Chondrocyte (in vitro differentiated cells): ENCODE data around the gene BTG3. TPM values are rescaled to one million over a fixed set of nuclear protein-coding genes. Genes with fewer than 3 reads are reported as not detected.

ENCODE experiments used
- DNase-seq: peaks from one replicate; pipeline ENCODE4 v3.0.0; 2021; ENCODE audit warnings: mixed read lengths, low spot score
- H3K27ac Mint-ChIP-seq: one replicate; pipeline ENCODE4 v1.8.0; 2021; ENCODE audit warnings: mild to moderate bottlenecking, moderate library complexity, mixed read lengths; ENCODE audit not compliant: unreplicated experiment
- H3K27me3 Mint-ChIP-seq: 2 replicates; pipeline ENCODE4 v1.8.0; 2021; ENCODE audit warnings: low read depth, mixed read lengths
- H3K36me3 Mint-ChIP-seq: 2 replicates; pipeline ENCODE4 v1.8.0; 2021; ENCODE audit warnings: low read depth, mixed read lengths
- H3K4me1 Mint-ChIP-seq: 2 replicates; pipeline ENCODE4 v1.8.0; 2021; ENCODE audit warnings: low read depth, mild to moderate bottlenecking, mixed read lengths
- H3K4me3 Mint-ChIP-seq: one replicate; pipeline ENCODE4 v1.8.0; 2021; ENCODE audit warnings: mild to moderate bottlenecking, moderate library complexity, mixed read lengths; ENCODE audit not compliant: unreplicated experiment
- H3K9me3 Mint-ChIP-seq: 2 replicates; pipeline ENCODE4 v1.8.0; 2021; ENCODE audit warnings: low read depth, mixed read lengths
- total RNA-seq: library from RNA; stranded (reverse); gene quantifications from 3 replicates; pipeline ENCODE4 v1.2.1, GENCODE V29; 2021
- TF ChIP-seq, protein P1 (sequence below): fragments of 200-600 bp; sonication (generic); IDR thresholded peaks from 2 replicates; pipeline ENCODE4 v1.5.0; 2021; ENCODE audit warnings: antibody characterized with exemption, mild to moderate bottlenecking, moderate library complexity

Gene BTG3
- total RNA-seq, 1 donor from 2014 or later, result 22.0 TPM

DNA sequence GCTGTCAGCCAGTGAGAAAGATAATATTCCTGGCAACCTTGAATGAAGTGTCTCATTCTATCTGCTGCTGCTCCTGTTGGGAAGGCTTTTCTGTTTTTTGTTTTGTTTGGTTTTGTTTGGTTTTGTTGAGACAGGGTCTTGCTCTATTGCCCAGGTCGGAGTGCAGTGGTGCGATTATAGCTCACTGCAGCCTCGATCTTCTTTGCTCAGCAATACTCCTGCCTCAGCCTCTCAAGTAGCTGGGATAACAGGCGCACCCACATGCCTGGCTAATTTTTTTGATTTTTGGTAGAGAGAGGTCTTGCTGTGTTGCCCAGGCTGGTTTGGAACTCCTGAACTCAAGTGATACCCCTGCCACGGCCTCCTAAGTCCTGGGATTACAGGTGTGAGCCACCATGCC lies 37.6 kb downstream of the BTG3 start:
- TF ChIP-seq, protein P1, sequence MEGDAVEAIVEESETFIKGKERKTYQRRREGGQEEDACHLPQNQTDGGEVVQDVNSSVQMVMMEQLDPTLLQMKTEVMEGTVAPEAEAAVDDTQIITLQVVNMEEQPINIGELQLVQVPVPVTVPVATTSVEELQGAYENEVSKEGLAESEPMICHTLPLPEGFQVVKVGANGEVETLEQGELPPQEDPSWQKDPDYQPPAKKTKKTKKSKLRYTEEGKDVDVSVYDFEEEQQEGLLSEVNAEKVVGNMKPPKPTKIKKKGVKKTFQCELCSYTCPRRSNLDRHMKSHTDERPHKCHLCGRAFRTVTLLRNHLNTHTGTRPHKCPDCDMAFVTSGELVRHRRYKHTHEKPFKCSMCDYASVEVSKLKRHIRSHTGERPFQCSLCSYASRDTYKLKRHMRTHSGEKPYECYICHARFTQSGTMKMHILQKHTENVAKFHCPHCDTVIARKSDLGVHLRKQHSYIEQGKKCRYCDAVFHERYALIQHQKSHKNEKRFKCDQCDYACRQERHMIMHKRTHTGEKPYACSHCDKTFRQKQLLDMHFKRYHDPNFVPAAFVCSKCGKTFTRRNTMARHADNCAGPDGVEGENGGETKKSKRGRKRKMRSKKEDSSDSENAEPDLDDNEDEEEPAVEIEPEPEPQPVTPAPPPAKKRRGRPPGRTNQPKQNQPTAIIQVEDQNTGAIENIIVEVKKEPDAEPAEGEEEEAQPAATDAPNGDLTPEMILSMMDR, result no peak
- Mint-ChIP-seq H3K27ac (no peak overlapping the region), H3K4me1 (no peaks in the 10 kb centered on the region), H3K4me3 (no peak overlapping the region), H3K27me3 (peaks cover 36% of the 10 kb centered on the region), H3K36me3 (no peaks in the 10 kb centered on the region), H3K9me3 (no peaks in the 10 kb centered on the region)
- no peak for DNase-seq

DNA sequence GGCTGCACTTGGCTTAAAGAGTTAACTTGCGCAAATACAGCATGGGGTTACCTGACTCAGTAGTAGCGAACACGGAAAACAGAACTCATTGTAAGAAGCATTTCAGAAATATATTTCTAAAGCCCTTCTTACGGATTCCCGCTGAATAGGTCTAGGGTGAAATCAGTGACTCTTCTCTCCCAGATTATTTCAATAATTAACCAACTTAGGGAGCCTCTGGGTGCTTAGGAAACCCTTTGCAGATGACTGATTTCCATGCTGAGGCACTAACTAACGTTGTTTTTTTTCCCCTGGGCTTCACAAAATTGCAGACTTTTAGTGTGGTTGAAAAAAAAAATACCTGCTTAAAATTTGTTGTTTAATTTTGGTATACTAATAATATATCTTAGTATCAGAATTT lies 40.3 kb downstream of the BTG3 start:
- Mint-ChIP-seq H3K27me3 (peaks cover 32% of the 10 kb centered on the region), H3K4me3 (no peak overlapping the region), H3K36me3 (no peaks in the 10 kb centered on the region), H3K4me1 (no peaks in the 10 kb centered on the region), H3K27ac (no peak overlapping the region), H3K9me3 (no peaks in the 10 kb centered on the region)
- no peak for DNase-seq
- TF ChIP-seq, protein P1, result no peak

DNA sequence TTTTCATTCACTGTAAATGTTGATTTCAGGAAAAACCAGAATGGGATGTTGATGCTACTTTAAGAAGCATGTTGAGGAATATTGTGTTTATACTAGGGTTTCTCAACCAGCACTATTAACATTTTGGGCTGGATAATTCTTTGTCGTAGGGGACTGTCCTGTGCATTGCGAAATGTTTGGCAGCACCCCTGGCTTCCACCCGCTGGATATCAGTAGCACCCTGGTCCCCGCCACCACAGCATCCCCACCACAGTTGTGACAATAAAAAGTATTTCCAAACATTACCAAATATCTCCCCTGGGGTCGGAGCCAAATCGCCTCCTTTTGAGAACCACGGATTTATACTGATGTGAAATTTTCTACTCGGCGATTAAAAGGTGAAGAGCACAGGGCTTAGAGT lies 41.9 kb downstream of the BTG3 start:
- Mint-ChIP-seq H3K27me3 (peaks cover 31% of the 10 kb centered on the region), H3K4me3 (no peak overlapping the region), H3K27ac (no peak overlapping the region), H3K9me3 (no peaks in the 10 kb centered on the region), H3K36me3 (no peaks in the 10 kb centered on the region), H3K4me1 (no peaks in the 10 kb centered on the region)
- DNase-seq, result no peak
- TF ChIP-seq, protein P1, result no peak

DNA sequence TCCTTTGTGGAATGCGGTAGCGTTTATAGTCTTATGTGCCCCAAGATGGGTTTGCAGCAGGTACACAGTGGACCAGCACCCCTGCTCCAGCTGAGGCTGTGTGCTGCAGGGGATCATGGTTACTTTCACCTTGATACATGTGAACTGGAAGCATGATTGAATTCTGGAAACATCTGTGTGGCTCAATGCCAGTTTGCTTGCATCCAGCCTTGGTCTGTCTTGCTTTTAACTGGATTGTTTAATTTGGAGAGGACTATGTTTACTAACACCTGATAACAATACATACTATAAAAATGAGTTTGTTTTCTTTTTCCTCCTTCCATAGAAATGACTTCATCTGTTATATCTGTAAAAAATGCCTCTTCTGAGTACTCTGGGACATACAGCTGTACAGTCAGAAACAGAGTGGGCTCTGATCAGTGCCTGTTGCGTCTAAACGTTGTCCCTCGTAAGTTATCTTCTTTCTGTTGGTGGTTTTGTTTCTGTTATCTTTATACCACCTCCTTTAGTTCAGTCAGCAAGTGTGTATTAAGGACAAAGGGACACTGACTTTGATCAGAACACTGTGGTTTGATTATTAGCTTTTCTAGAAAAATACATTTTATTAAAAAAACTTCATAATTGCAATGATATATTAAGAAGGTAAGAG lies 52.2 kb downstream of the BTG3 start:
- DNase-seq, result no peak
- H3K36me3 Mint-ChIP-seq, result no peaks in the 10 kb centered on the region
- H3K9me3 Mint-ChIP-seq, result no peaks in the 10 kb centered on the region
- no peak overlapping the region for H3K27ac Mint-ChIP-seq
- H3K4me1 Mint-ChIP-seq, result no peaks in the 10 kb centered on the region
- TF ChIP-seq, protein P1, result no peak
- no peak overlapping the region for H3K4me3 Mint-ChIP-seq
- peaks cover 6% of the 10 kb centered on the region for H3K27me3 Mint-ChIP-seq

DNA sequence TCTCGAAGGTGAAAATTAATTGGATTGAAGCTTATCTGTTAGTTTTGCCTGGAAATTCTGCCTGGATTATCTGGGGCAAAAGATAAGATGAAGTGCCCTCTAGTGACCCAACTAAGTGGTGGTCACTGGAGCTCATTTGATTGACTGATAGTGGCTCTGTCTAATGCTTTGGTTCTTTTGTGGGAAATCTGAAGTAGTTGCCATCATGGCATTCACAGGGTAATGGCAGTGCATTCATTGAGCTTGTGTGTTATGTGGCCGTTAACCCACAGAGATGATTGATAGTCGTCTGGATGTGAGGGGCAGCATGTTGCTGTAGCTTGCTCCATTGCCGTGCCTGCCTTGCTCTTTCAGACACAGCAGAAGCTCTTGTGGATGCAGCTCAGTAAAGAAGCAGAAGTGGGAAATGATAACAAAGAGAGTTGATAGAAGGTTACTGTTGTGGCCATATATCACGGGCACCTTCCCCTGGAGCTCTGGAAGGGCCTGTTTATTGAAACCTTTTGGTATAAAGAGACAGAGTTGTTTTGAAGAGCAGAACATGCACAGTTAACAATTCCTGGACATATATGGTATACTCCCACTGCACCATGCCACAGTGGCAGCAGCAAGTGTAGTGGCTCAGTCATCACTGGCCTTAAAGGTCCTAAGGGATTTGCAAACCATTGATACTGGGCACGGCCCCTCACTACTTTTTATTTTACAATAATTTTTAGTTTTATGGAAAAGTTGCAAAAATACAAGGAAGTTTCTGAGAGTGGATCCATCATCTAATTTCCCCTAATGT lies 57.8 kb downstream of the BTG3 start:
- no peaks in the 10 kb centered on the region for H3K36me3 Mint-ChIP-seq
- H3K27me3 Mint-ChIP-seq, result peaks cover 1% of the 10 kb centered on the region
- no peak for DNase-seq
- no peaks in the 10 kb centered on the region for H3K4me1 Mint-ChIP-seq
- no peaks in the 10 kb centered on the region for H3K9me3 Mint-ChIP-seq
- TF ChIP-seq, protein P1, result peak; percentile 32
- H3K27ac Mint-ChIP-seq, result no peak overlapping the region
- H3K4me3 Mint-ChIP-seq, result no peak overlapping the region
